Measurements from ENCODE around the gene CHKB.
"Not testable (repeated sequence)": the region's sequence is repeated elsewhere in the genome, so short reads cannot be mapped to it uniquely, and the experiment has no call there.

CHKB gene

DNA sequence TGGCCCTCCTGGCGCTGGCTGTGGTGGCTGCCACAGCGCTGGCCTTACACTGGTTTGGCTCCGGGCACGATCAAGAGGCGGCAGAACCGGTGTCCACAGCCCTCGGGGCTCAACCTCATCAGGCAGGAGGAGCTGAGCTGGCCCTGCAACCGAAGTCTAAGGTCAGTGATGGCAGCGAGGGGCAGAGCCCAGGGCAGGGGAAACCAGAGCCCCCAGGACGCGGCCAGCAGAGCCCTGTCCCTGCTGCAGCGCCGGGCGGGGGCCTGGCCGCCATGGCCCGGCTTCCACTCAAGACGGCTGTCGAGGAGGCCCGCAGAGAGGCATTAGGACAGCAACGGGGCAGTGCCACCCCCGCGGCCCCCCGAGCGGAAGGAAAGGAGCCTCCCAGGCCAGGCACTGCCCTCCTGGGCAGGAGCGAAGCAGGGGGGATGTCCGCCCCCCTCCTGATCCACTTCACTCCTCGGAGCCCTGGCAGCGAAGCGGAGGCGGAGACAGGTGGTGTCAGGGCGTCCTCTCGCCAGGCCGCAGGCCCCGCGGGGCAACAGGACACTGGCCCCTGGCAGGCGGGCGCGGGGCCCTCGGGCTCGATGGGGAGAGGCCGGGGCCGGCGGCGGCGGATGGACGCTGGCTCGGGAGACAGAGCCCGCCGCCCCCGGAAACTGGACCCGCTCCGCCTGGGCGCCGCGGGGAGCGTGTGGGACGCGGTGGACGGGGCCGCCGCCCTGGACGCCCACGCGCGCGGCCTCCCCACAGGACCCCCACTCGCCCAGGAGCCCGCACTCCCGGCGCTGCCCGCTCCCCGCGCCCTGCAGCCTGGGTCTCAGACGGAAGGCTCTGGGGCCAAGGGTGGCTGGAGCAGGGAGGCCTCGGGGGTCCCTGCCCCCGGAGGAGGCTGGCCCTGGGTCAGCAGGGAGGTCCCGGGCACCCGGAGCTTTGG lies 36.1 kb downstream of the CHKB start:
- DNase-seq, result no peak

DNA sequence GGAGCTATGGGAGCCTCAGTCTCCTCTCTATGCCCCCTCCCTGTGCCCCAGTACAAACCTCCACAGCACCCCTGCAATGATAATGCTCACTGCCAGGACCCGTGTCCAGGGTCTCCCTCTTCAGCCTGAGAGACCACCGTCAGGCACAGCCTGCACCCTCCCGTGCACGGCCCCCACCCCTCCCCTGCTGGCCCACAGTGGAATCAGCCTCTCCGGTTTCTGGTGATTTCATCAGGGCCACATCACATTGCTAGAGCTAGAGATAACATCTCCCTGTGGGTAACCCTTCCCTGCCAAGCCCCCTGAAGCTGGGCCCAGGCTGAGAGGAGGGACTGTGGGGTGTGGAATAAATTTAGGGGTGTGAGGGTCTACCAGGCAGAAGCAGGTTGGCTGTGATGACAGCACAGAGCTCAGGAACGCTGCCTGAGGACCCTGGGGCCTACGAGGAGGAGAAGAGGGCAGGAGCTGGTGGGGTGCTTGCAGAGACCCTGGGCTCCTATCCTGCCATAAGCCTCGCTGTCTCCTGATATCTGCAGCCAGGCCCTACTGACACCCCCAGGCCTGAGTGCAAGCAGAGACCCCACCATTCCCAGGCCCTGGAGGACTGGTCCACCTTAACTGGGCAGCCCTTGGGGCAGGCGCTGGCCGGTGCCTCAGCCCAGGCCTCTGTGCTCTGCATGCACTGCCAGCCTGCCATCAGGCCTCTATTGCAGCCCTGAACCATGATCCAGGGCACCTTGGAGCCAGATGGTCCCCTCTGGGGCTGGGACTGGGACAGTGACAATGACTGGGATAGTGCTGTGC lies 36.9 kb downstream of the CHKB start, which contains the start of gene KLHDC7B:
TSS of gene KLHDC7B (plus strand) at position 378 of the 804 bp plus-strand sequence. CDS start at position 723, 345 bp downstream.
- no peak for DNase-seq

DNA sequence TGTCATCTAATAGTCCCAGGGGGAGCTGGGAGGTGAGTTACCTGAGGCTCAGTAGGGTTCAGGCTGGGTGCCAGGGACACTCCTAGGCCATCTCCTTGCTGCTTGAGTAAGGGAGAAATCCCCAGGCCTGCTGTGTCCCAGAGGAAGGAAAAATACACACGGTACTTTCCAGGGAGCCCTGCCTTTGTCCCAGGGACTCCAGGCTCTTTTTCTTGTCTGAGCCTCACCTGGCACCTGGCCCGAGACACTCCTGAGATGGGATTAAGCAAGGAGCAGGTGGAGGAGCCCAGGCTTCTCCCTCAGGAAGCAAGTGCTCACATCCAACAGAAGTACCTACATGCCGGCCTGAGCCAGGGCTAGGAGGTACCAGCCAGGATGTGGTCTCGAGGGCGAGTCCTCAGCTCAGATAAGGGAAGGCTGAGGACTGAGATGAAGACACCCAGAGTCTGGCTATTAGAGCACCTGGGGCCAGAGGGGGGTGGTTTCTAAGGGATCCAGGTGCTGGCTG lies 37.8 kb downstream of the CHKB start:
- no peak for DNase-seq

GRCh38 chr22:50544078-50544745 lies 38.4 kb downstream of the CHKB start:
- DNase-seq, result no peak

- DNase-seq, result no peak
Measured at GRCh38 chr22:50542416-50542927, 40.2 kb downstream of the CHKB start.

GRCh38 chr22:50541667-50542026 lies 41.0 kb downstream of the CHKB start:
- not testable (repeated sequence) for DNase-seq

GRCh38 chr22:50540381-50540780 lies 42.3 kb downstream of the CHKB start:
- DNase-seq, result no peak

- DNase-seq, result no peak
Measured at GRCh38 chr22:50537765-50538164, 44.9 kb downstream of the CHKB start.

DNA sequence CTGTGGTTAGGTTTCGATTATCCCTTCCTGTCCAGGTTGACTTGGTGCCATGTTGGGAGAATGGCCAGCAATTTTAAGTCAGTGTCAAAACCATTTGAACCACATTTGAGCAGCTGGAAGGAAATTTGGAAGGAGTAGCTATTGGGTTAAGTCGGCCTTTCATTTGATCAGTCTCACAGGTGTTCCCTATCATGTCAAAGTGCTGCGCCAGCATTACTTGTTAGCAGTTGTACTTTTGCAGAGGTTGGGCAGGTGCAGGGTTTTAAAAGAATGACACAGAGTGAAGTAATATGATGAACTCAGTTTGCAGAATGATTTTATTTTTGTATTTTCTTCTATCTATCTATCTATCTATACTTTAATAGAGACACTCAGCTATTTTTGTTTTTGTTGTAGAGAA lies 46.4 kb downstream of the CHKB start:
- no peak for DNase-seq

DNA sequence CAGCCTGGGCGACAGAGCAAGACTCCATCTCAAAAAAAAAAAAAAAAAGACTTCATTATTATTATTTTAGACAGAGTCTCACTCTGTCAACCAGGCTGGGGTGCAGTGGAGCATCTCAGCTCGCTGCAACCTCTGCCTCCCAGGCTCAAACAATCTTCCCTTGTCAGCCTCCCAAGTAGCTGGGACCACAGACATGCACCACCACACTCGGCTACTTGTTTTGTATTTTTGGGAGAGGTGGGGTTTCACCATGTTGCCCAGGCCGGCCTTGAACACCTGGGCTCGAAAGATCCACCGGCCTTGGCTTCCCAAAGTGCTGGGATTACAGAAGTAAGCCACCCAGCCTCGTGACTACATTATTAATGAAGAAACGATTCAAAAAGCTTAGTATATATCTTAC lies 47.5 kb downstream of the CHKB start:
- DNase-seq, result no peak

DNA sequence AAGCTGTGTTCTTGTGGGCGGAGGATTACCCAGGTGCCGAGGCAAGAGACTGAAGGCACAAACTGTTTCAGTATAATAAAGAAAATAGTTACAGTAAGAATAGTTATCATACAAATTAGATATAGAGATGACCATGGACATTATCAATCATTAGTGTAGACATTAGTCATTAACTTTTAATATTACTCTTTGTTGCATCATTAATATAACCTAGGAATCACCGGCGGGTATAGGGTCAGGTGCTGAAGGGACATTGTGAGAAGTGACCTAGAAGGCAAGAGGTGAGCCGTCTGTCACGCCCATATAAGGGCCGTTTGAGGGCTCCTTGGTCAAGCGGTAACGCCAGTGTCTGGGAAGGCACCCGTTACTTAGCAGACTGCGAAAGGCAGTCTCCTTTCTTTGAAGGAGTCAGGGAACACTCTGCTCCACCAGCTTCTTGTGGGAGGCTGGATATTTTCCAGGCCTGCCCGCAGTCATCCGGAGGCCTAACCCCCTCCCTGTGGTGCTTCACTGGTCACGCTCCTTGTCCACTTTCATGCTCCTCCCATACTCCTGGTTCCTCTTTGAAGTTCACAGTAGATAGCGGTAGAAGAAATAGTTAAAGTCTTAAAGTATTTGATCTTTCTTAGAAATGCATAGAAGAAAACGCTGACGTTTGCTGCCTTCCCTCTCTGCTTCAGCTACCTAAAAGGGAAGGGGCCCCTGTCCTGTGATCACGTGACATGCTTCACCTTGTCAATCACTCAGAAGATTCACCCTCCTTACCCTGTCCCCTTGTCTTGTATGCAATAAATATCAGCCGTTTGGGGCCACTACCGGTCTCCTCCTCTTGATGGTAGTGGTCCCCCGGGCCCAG lies 48.6 kb downstream of the CHKB start:
- not testable (repeated sequence) for DNase-seq

DNA sequence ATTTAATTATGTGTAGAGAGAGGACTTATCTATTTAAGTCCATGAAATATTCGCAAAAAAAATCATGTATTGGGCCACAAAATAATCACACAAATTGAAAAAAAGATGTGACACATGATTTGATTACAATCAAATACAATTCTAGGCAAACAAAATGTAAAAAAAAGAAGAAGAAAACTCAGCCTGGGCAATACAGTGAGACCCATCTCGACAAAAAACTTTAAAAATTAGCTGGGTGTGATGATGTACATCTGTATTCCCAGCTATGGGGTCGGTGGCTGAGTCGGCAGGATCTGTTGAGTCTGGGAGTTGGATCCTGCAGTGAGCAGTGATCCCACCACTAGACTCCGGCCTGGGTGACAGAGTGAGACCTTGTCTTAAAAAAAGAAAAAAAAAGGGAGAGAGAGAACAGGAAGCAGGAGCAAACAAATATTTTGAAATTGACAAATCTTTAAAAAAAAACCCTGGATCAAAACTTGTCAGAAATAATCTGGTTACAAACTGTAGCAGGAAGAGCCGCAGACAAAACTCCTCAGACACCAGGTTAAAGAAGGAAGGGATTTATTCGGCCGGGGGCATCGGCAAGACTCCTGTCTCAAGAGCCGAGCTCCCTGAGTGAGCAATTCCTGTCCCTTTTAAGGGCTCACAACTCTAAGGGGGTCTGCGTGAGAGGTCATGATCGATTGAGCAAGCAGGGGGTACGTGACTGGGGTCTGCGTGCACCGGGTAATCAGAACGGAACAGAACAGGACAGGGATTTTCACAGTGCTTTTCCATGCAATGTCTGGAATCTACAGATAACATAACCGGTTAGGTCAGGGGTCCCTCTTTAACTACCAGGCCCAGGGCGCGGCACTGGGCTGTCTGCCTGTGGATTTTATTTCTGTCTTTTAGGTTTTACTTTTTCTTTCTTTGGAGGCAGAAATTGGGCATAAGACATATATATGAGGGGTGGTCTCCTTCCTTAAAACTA lies 49.5 kb downstream of the CHKB start:
- DNase-seq, result no peak

GRCh38 chr22:50531962-50532674 lies 50.5 kb downstream of the CHKB start:
- DNase-seq, result no peak

- DNase-seq, result peak; percentile 24
Measured at GRCh38 chr22:50531546-50531961, 51.1 kb downstream of the CHKB start.

DNA sequence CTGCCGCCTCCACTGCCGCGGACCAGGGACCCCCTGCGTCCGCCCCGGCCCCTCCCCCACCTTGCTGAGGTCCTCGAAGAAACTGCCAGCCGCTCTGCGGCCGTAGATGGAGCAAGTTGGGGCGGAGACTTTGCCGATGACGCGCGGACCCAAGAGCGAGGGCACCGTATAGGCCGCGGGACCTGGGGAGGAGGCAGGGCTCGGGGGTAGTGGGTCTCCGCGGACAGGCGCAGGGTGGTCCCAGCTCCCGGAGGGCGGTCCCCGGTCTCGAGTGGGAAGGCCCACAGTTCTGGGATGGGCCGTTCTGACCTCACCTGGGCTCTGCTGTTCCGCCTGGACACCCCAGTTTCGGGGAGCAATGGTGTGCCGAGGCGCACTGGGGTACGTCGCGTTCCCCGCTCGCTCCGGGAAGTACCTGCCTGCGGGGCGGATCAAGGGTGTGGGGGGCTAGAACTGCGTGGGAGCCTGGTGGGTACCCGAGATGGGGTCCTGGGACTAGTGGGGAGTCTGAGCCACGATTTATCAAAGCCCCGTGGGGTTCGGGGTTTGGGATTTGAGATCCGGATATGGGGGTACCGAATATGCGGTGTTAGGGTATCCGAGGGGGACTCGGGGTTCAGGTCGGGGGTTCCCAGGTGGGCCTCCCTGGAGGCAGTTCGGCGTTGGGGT lies 51.6 kb downstream of the CHKB start:
- DNase-seq, result peak; percentile 43

DNA sequence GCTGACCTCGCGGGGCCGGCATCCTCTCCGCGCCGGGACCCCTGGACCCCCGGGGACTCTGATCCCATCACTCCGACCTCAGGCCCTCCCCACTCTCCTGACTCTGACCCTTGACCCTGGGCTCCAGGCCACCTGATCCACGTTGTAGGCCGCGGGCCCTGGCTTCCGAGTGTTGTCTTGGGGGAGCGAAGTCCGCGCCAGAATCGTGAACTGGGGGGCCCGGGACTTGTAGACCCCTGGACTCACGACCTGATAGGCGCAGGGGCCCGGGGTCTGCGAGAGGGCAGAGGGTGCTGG lies 52.1 kb downstream of the CHKB start:
- DNase-seq, result no peak

- DNase-seq, result peak; percentile 45
Measured at GRCh38 chr22:50529897-50530579, 52.6 kb downstream of the CHKB start, which contains the start of gene TYMP. Gene TYMP (minus strand): TSS chr22:50530012. CDS start chr22:50529709, 303 bp downstream.

DNA sequence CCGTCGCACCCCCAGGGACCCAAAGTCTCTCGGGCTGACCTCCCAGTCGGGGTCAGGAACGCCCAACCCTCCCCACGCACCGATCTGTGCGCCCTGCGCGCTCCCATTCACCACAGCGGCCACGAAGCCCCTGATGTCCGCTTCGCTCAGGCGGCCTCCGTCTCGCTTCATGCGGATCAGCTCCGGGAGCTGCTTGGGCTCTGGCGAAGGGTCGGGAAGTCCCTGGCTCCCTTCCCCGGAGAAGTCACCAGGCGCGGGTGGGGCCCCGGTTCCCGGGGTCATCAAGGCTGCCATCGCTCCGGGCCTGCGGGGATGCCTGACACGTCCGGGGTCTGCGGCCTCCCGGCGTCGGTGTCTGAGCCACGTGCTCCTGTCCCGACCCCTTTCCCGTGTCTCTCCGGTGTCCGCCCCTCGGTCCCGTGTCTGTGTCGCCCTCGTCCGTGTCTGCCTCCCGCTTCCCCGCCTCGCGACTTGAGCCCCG lies 53.2 kb downstream of the CHKB start:
- no peak for DNase-seq
